WI38 (cell line): ENCODE results near the gene PCMT1.

Experiments
- H3K4me3 ChIP-seq: 2 replicates; pipeline ENCODE4 v1.5.1; 2011; ENCODE audit warnings: low read depth, mild to moderate bottlenecking, control low read depth, low read length
- CTCF ChIP-seq: IDR thresholded peaks from 2 replicates; pipeline ENCODE4 v1.5.1; 2012; ENCODE audit warnings: low read depth, mild to moderate bottlenecking, control low read depth, low read length

PCMT1 gene

GRCh38 chr6:149717588-149718458 lies 31.7 kb upstream of the PCMT1 start, which contains the start of gene LATS1:
LATS1 (minus strand) TSS chr6:149718101; CDS start chr6:149702126, 15,975 bp downstream.
- H3K4me3 ChIP-seq: peak within 1 kb of the TSS; percentile 77
- no peak for TF ChIP-seq CTCF

GRCh38 chr6:149719531-149719930 lies 30.0 kb upstream of the PCMT1 start:
- H3K4me3 ChIP-seq: no peak overlapping the region
- TF ChIP-seq CTCF: no peak

GRCh38 chr6:149723262-149723661 lies 26.3 kb upstream of the PCMT1 start:
- no peak overlapping the region for H3K4me3 ChIP-seq
- TF ChIP-seq CTCF: no peak

DNA sequence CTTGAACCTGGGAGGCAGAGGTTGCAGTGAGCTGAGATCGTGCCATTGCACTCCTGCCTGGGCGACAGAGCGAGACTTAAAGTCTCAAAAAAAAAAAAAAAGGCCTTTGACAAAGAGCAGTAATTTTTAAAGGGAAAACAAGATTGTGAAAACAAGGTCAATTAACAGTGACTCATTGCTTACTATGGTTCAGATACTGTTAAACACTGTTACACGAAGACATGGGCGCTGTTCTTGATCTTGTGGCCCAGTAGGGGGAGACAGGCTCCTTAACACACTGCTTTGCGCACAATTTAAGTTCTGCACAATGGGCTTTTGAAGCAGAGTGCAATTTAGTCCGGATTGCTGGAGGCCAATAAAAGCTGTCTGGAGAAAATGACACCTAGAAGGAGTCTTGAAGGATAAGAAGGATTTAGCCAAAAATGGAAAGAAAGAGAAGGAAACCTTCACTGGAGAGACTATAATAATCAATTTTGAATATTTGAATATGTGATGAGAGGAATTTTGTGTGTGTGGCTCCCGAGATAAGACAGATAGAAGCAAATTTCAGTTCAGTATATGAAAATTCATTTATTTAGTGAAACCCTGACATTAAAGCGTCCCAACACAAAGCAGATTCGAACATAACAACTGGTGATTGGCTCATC lies 25.6 kb upstream of the PCMT1 start:
- H3K4me3 ChIP-seq: no peak overlapping the region
- TF ChIP-seq CTCF: peak; percentile 79

DNA sequence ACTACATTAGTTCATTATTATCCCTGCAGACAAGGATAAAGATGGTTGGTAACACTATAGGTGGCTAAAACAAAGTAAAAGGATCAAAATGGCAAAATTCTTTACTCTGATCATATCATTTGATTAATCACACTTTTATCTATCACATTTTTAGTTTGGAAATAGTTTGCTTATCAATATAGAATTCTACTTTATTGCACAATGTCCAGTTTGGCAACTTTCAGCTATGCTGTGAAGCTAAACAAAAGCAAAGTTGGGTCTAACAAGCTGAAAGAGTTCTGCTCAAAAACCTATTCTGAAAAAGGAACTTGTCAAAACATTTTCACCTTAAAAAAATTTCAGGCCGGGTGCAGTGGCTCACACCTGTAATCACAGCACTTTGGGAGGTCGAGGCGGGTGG lies 23.8 kb upstream of the PCMT1 start:
- H3K4me3 ChIP-seq: no peak overlapping the region
- no peak for TF ChIP-seq CTCF

GRCh38 chr6:149727793-149728498 lies 21.6 kb upstream of the PCMT1 start:
- H3K4me3 ChIP-seq: no peak overlapping the region
- TF ChIP-seq CTCF: no peak
